Islet precursor cell (in vitro differentiated cells): ENCODE results near the gene SSTR3.

Experiments used
- DNase-seq: peaks from one replicate; pipeline ENCODE4 v3.0.0-alpha.2; 2018

The SSTR3 gene

GRCh38 chr22:37228106-37229011 is 16.1 kb upstream of the SSTR3 start:
- DNase-seq = no peak

GRCh38 chr22:37226514-37226913 is 14.2 kb upstream of the SSTR3 start:
- DNase-seq = no peak

- no peak for DNase-seq
These were observed 13.8 kb upstream of the SSTR3 start for GRCh38 chr22:37226087-37226486.

GRCh38 chr22:37225481-37225880 is 13.2 kb upstream of the SSTR3 start:
- no peak for DNase-seq

- no peak for DNase-seq
These were observed 12.6 kb upstream of the SSTR3 start for GRCh38 chr22:37224757-37225420.

- no peak for DNase-seq
These were observed 11.8 kb upstream of the SSTR3 start for GRCh38 chr22:37223965-37224551.

GRCh38 chr22:37222440-37222971 is 10.2 kb upstream of the SSTR3 start:
- DNase-seq = no peak

- no peak for DNase-seq
These were observed 9.4 kb upstream of the SSTR3 start for GRCh38 chr22:37221424-37222333.

- DNase-seq = no peak
These were observed 8.3 kb upstream of the SSTR3 start for GRCh38 chr22:37220543-37220981.

- no peak for DNase-seq
These were observed 7.3 kb upstream of the SSTR3 start for GRCh38 chr22:37219533-37219932.

GRCh38 chr22:37218771-37219411 is 6.6 kb upstream of the SSTR3 start:
- DNase-seq = no peak

GRCh38 chr22:37218399-37218770 is 6.1 kb upstream of the SSTR3 start:
- no peak for DNase-seq

GRCh38 chr22:37215890-37216289 is 3.6 kb upstream of the SSTR3 start:
- no peak for DNase-seq

- no peak for DNase-seq
These were observed 2.4 kb upstream of the SSTR3 start for GRCh38 chr22:37214731-37215030.

- DNase-seq = no peak
These were observed 1.9 kb upstream of the SSTR3 start for GRCh38 chr22:37213941-37214730.

GRCh38 chr22:37213218-37213855 is 1.1 kb upstream of the SSTR3 start:
- DNase-seq = no peak

GRCh38 chr22:37211866-37212173 is 457 bp downstream of the SSTR3 start:
- no peak for DNase-seq

GRCh38 chr22:37211075-37211865 is 1.0 kb downstream of the SSTR3 start:
- DNase-seq = no peak

- no peak for DNase-seq
These were observed 2.1 kb downstream of the SSTR3 start for GRCh38 chr22:37210041-37210803.
